Activated naive CD4-positive, alpha-beta T cell treated with anti-CD3 and anti-CD28 coated beads, Interleukin-2, amount 10 ng/mL, durations not matched to agents 7 days and 5 days (primary cell): ENCODE results near the gene SORCS3.
"Not testable (repeated sequence)": the region's sequence is repeated elsewhere in the genome, so short reads cannot be mapped to it uniquely, and the experiment has no call there.

Experiments used
- CTCF ChIA-PET: fragments of 350-600 bp; sonication (Branson Sonifier 250); formaldehyde crosslinking; loops from one replicate; lab custom pipeline; 2021; ENCODE audit warnings: antibody characterized with exemption; lab: Charles Lee
- DNase-seq: peaks from one replicate; pipeline ENCODE4 v3.0.0-alpha.2; 2020
- H3K27ac Mint-ChIP-seq: one replicate; pipeline ENCODE4 v1.8.0; 2021; ENCODE audit warnings: mild to moderate bottlenecking, moderate library complexity, mixed read lengths
- H3K27me3 Mint-ChIP-seq: one replicate; pipeline ENCODE4 v1.8.0; 2021; ENCODE audit warnings: mild to moderate bottlenecking, mixed read lengths
- H3K36me3 Mint-ChIP-seq: one replicate; pipeline ENCODE4 v1.8.0; 2021; ENCODE audit warnings: mixed read lengths
- H3K4me1 Mint-ChIP-seq: one replicate; pipeline ENCODE4 v1.8.0; 2021; ENCODE audit warnings: mixed read lengths
- H3K4me3 Mint-ChIP-seq: one replicate; pipeline ENCODE4 v1.8.0; 2021; ENCODE audit warnings: mild to moderate bottlenecking, moderate library complexity, mixed read lengths
- H3K9me3 Mint-ChIP-seq: one replicate; pipeline ENCODE4 v1.8.0; 2021; ENCODE audit warnings: mixed read lengths

Gene SORCS3

GRCh38 chr10:104690101-104690500 lies 49.0 kb downstream of the SORCS3 start:
- Mint-ChIP-seq H3K4me3 (no peak overlapping the region), H3K27me3 (peaks cover 15% of the 10 kb centered on the region), H3K27ac (no peak overlapping the region), H3K4me1 (no peaks in the 10 kb centered on the region), H3K36me3 (no peaks in the 10 kb centered on the region), H3K9me3 (no peaks in the 10 kb centered on the region)
- DNase-seq, result no peak
- CTCF ChIA-PET, result no interaction called here

GRCh38 chr10:104690959-104691358 lies 49.9 kb downstream of the SORCS3 start:
- no peaks in the 10 kb centered on the region for H3K9me3 Mint-ChIP-seq
- CTCF ChIA-PET, result no interaction called here
- DNase-seq, result no peak
- no peaks in the 10 kb centered on the region for H3K4me1 Mint-ChIP-seq
- no peak overlapping the region for H3K4me3 Mint-ChIP-seq
- no peaks in the 10 kb centered on the region for H3K36me3 Mint-ChIP-seq
- no peak overlapping the region for H3K27ac Mint-ChIP-seq
- H3K27me3 Mint-ChIP-seq, result peaks cover 15% of the 10 kb centered on the region

GRCh38 chr10:104694074-104694473 lies 53.0 kb downstream of the SORCS3 start:
- Mint-ChIP-seq H3K4me1 (no peaks in the 10 kb centered on the region), H3K36me3 (no peaks in the 10 kb centered on the region), H3K27me3 (peaks cover 7% of the 10 kb centered on the region), H3K4me3 (no peak overlapping the region), H3K27ac (no peak overlapping the region), H3K9me3 (no peaks in the 10 kb centered on the region)
- CTCF ChIA-PET, result no interaction called here
- no peak for DNase-seq

- H3K4me3 Mint-ChIP-seq, CTCF ChIA-PET, H3K36me3 Mint-ChIP-seq, H3K27ac Mint-ChIP-seq, DNase-seq, H3K4me1 Mint-ChIP-seq, H3K27me3 Mint-ChIP-seq, H3K9me3 Mint-ChIP-seq: not testable (repeated sequence)
These were observed 62.2 kb downstream of the SORCS3 start for GRCh38 chr10:104703262-104703661.

- Mint-ChIP-seq H3K36me3 (no peaks in the 10 kb centered on the region), H3K27me3 (no peaks in the 10 kb centered on the region), H3K27ac (no peak overlapping the region), H3K4me1 (no peaks in the 10 kb centered on the region), H3K4me3 (no peak overlapping the region), H3K9me3 (no peaks in the 10 kb centered on the region)
- CTCF ChIA-PET, result no interaction called here
- no peak for DNase-seq
These were observed 65.8 kb downstream of the SORCS3 start for GRCh38 chr10:104706886-104707285.

- no peaks in the 10 kb centered on the region for H3K36me3 Mint-ChIP-seq
- no peaks in the 10 kb centered on the region for H3K4me1 Mint-ChIP-seq
- no peak for DNase-seq
- H3K27me3 Mint-ChIP-seq, result no peaks in the 10 kb centered on the region
- no peak overlapping the region for H3K27ac Mint-ChIP-seq
- H3K9me3 Mint-ChIP-seq, result no peaks in the 10 kb centered on the region
- no peak overlapping the region for H3K4me3 Mint-ChIP-seq
- CTCF ChIA-PET, result no interaction called here
These were observed 66.7 kb downstream of the SORCS3 start for GRCh38 chr10:104707602-104708459.

GRCh38 chr10:104711302-104711721 lies 70.2 kb downstream of the SORCS3 start:
- H3K4me3 Mint-ChIP-seq, result no peak overlapping the region
- CTCF ChIA-PET, result no interaction called here
- no peaks in the 10 kb centered on the region for H3K27me3 Mint-ChIP-seq
- no peaks in the 10 kb centered on the region for H3K4me1 Mint-ChIP-seq
- no peaks in the 10 kb centered on the region for H3K36me3 Mint-ChIP-seq
- no peak for DNase-seq
- H3K27ac Mint-ChIP-seq, result no peak overlapping the region
- no peaks in the 10 kb centered on the region for H3K9me3 Mint-ChIP-seq

GRCh38 chr10:104730593-104730992 lies 89.5 kb downstream of the SORCS3 start:
- DNase-seq, CTCF ChIA-PET, H3K4me1 Mint-ChIP-seq, H3K9me3 Mint-ChIP-seq, H3K27ac Mint-ChIP-seq, H3K36me3 Mint-ChIP-seq, H3K4me3 Mint-ChIP-seq: not testable (repeated sequence)
- H3K27me3 Mint-ChIP-seq, result peaks cover 14% of the 10 kb centered on the region

- Mint-ChIP-seq H3K36me3 (no peaks in the 10 kb centered on the region), H3K27ac (peak overlapping the region; percentile 26), H3K4me3 (no peak overlapping the region), H3K27me3 (peaks cover 20% of the 10 kb centered on the region), H3K9me3 (no peaks in the 10 kb centered on the region), H3K4me1 (no peaks in the 10 kb centered on the region)
- no peak for DNase-seq
- CTCF ChIA-PET, result no interaction called here
These were observed 90.1 kb downstream of the SORCS3 start for GRCh38 chr10:104731192-104731591.

GRCh38 chr10:104732222-104732621 lies 91.1 kb downstream of the SORCS3 start:
- H3K36me3 Mint-ChIP-seq, result no peaks in the 10 kb centered on the region
- no peak overlapping the region for H3K4me3 Mint-ChIP-seq
- CTCF ChIA-PET, result no interaction called here
- DNase-seq, result no peak
- no peaks in the 10 kb centered on the region for H3K4me1 Mint-ChIP-seq
- no peaks in the 10 kb centered on the region for H3K9me3 Mint-ChIP-seq
- H3K27ac Mint-ChIP-seq, result no peak overlapping the region
- peaks cover 20% of the 10 kb centered on the region for H3K27me3 Mint-ChIP-seq

- no peak for DNase-seq
- H3K27ac Mint-ChIP-seq, result no peak overlapping the region
- H3K9me3 Mint-ChIP-seq, result no peaks in the 10 kb centered on the region
- CTCF ChIA-PET, result interaction anchor here (0.6 to 0.8 kb wide), 2 partner anchors 20 to 106 kb away, joined by 3 to 4 read pairs; no protein-coding TSS in a partner anchor
- H3K4me1 Mint-ChIP-seq, result no peaks in the 10 kb centered on the region
- no peak overlapping the region for H3K4me3 Mint-ChIP-seq
- H3K36me3 Mint-ChIP-seq, result no peaks in the 10 kb centered on the region
- H3K27me3 Mint-ChIP-seq, result peaks cover 20% of the 10 kb centered on the region
These were observed 93.3 kb downstream of the SORCS3 start for GRCh38 chr10:104734433-104734832.

GRCh38 chr10:104735036-104735756 lies 94.1 kb downstream of the SORCS3 start:
- Mint-ChIP-seq H3K27me3 (peaks cover 20% of the 10 kb centered on the region), H3K36me3 (no peaks in the 10 kb centered on the region), H3K4me3 (no peak overlapping the region), H3K27ac (no peak overlapping the region), H3K9me3 (no peaks in the 10 kb centered on the region), H3K4me1 (no peaks in the 10 kb centered on the region)
- no peak for DNase-seq
- CTCF ChIA-PET, result no interaction called here

GRCh38 chr10:104735757-104736391 lies 94.8 kb downstream of the SORCS3 start:
- CTCF ChIA-PET, result no interaction called here
- no peak overlapping the region for H3K27ac Mint-ChIP-seq
- DNase-seq, result no peak
- peaks cover 20% of the 10 kb centered on the region for H3K27me3 Mint-ChIP-seq
- no peak overlapping the region for H3K4me3 Mint-ChIP-seq
- H3K9me3 Mint-ChIP-seq, result no peaks in the 10 kb centered on the region
- H3K4me1 Mint-ChIP-seq, result no peaks in the 10 kb centered on the region
- no peaks in the 10 kb centered on the region for H3K36me3 Mint-ChIP-seq

- DNase-seq, result no peak
- CTCF ChIA-PET, result no interaction called here
- Mint-ChIP-seq H3K4me3 (no peak overlapping the region), H3K36me3 (no peaks in the 10 kb centered on the region), H3K4me1 (no peaks in the 10 kb centered on the region), H3K9me3 (no peaks in the 10 kb centered on the region), H3K27ac (no peak overlapping the region), H3K27me3 (peaks cover under 1% of the 10 kb centered on the region)
These were observed 100.0 kb downstream of the SORCS3 start for GRCh38 chr10:104741127-104741526.
